ENCODE results near the gene SYCE3. TPM values are rescaled to one million over a fixed set of nuclear protein-coding genes. Genes with fewer than 3 reads are reported as not detected.
"Not testable (repeated sequence)": the region's sequence is repeated elsewhere in the genome, so short reads cannot be mapped to it uniquely, and the experiment has no call there.

Gene SYCE3
- total RNA-seq, 1 donor from 2014 or later: not detected

DNA sequence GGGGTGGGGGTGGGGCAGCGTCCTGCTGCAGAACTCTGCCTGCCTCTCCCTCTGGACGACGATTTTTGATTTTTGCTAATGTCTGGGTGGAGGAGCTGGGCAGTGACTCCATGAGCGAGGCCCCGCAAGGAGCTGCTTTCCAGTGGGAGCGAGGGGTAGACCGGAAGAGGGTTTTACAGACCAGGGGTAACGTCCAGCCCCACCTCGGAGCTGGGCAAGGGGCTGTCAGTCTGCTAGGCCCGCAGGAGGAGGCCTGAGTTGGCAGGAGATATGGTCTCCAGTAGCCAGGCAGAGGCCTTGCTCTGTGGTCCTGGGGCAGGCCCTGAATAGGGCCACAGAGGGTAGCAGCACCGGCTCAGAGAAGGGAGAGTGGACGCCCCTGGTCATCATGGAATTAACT, 46.9 kb upstream of the SYCE3 start:
- Mint-ChIP-seq H3K27me3 (peaks cover 4% of the 10 kb centered on the region), H3K27ac (no peak overlapping the region), H3K4me3 (no peak overlapping the region), H3K4me1 (ENCODE audit: unreplicated experiment) (peaks cover 5% of the 10 kb centered on the region), H3K9me3 (no peaks in the 10 kb centered on the region), H3K36me3 (no peaks in the 10 kb centered on the region)
- no peak for DNase-seq (ENCODE audit: extremely low spot score, unreplicated experiment)
- TF ChIP-seq, protein P1, sequence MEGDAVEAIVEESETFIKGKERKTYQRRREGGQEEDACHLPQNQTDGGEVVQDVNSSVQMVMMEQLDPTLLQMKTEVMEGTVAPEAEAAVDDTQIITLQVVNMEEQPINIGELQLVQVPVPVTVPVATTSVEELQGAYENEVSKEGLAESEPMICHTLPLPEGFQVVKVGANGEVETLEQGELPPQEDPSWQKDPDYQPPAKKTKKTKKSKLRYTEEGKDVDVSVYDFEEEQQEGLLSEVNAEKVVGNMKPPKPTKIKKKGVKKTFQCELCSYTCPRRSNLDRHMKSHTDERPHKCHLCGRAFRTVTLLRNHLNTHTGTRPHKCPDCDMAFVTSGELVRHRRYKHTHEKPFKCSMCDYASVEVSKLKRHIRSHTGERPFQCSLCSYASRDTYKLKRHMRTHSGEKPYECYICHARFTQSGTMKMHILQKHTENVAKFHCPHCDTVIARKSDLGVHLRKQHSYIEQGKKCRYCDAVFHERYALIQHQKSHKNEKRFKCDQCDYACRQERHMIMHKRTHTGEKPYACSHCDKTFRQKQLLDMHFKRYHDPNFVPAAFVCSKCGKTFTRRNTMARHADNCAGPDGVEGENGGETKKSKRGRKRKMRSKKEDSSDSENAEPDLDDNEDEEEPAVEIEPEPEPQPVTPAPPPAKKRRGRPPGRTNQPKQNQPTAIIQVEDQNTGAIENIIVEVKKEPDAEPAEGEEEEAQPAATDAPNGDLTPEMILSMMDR (conservative IDR thresholded peaks at IDR 0.05): no peak

DNA sequence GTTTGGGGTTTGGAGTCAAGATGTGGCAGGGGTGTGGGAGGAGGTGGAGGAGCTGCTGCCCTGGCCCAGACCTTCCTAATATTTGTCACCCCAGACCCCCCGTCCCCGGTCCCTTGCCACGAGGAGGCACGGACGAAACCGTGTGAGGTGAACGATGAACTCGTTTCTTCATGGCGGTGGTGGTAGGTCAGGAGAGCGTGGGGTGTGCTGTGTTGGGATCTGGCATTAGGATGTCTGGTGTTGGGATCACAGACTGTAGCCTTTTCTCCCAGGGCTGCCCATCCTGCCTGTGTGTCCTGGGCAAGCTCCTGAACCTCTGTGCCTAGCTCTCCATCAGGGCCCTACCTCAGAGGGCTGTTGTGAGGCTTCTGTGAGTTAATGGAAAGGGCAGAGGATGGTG, 46.3 kb upstream of the SYCE3 start:
- H3K27me3 Mint-ChIP-seq: peaks cover 4% of the 10 kb centered on the region
- H3K9me3 Mint-ChIP-seq: no peaks in the 10 kb centered on the region
- DNase-seq (ENCODE audit: extremely low spot score, unreplicated experiment): no peak
- TF ChIP-seq, protein P1 (conservative IDR thresholded peaks at IDR 0.05): no peak
- H3K36me3 Mint-ChIP-seq: no peaks in the 10 kb centered on the region
- no peak overlapping the region for H3K27ac Mint-ChIP-seq
- H3K4me3 Mint-ChIP-seq: no peak overlapping the region
- peaks cover 5% of the 10 kb centered on the region for H3K4me1 Mint-ChIP-seq (ENCODE audit: unreplicated experiment)

GRCh38 chr22:50608058-50608840, 45.5 kb upstream of the SYCE3 start:
- H3K27ac Mint-ChIP-seq; H3K27me3 Mint-ChIP-seq; H3K36me3 Mint-ChIP-seq; H3K4me3 Mint-ChIP-seq; H3K9me3 Mint-ChIP-seq; H3K4me1 Mint-ChIP-seq (ENCODE audit: unreplicated experiment); DNase-seq (ENCODE audit: extremely low spot score, unreplicated experiment): not testable (repeated sequence)

DNA sequence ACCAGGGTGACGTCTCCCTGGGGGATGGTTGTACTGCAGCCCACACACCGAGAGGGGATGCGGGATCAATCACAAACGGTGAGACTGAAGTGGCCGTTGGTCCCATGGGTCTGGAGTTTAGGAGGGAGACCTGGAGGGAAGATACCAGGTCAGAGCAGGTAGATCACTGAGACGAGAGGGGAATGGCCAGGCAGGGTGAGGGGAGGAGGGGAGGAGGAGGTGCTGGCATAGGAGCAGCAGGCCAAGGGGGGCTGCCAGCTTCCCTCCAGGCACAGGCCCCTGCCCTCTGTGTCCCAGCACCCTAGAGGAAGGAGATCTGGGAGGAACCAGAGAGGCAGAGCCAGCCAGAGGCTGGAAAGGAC, 44.9 kb upstream of the SYCE3 start:
- peaks cover 8% of the 10 kb centered on the region for H3K27me3 Mint-ChIP-seq
- DNase-seq (ENCODE audit: extremely low spot score, unreplicated experiment): no peak
- no peaks in the 10 kb centered on the region for H3K36me3 Mint-ChIP-seq
- no peak overlapping the region for H3K4me3 Mint-ChIP-seq
- H3K27ac Mint-ChIP-seq: no peak overlapping the region
- no peaks in the 10 kb centered on the region for H3K9me3 Mint-ChIP-seq
- TF ChIP-seq, protein P1 (conservative IDR thresholded peaks at IDR 0.05): no peak
- H3K4me1 Mint-ChIP-seq (ENCODE audit: unreplicated experiment): peaks cover 5% of the 10 kb centered on the region

DNA sequence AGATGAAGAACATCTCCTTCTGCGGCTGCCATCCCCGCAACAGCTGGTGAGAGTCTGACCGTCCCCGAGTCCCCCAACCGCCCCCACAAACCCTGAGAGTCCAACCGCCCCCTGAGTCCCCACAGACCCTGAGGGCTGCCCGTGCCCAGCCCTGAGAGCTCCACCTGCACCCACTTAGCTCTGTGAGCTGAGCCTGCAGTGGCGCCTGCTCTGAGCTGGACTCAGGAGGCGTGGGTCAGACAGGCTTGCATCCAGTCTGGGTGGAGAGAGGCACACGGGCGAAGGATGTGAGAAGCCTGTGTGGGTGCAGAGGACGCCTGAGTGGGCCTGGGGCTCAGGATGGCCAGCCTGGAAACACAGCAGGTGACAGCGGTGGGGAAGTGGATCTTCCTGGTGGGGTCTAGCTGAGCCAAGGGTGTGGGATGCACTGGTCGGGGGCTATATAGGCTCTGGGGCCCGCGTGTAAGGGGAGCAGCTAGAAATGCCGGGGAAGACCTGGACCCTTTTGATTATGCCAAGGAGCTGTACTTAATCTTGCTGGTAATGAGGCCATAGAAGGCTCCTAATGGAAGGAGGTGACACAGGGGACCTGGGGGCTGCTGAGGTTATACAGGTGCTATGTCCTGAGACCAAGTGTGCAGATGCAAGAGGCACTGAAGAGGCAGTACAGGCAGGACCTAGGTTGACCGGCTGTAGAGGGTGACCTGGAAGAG, 44.4 kb upstream of the SYCE3 start:
- Mint-ChIP-seq H3K4me3 (no peak overlapping the region), H3K27ac (no peak overlapping the region), H3K4me1 (ENCODE audit: unreplicated experiment) (peaks cover 4% of the 10 kb centered on the region), H3K36me3 (no peaks in the 10 kb centered on the region), H3K27me3 (peaks cover 10% of the 10 kb centered on the region), H3K9me3 (no peaks in the 10 kb centered on the region)
- TF ChIP-seq, protein P1 (conservative IDR thresholded peaks at IDR 0.05): no peak
- DNase-seq (ENCODE audit: extremely low spot score, unreplicated experiment): no peak

Measured in type B pancreatic cell (in vitro differentiated cells).